GM06990 (cell line): ENCODE results near the gene PGBD1.

Experiments
- DNase-seq: peaks from one replicate; pipeline ENCODE4 v3.0.0-alpha.2; 2011; ENCODE audit not compliant: insufficient read length; ENCODE audit errors: extremely low read depth
- H3K27me3 ChIP-seq: replicated peaks from 2 replicates; pipeline ENCODE4 v1.6.0; 2011; ENCODE audit warnings: low read length; ENCODE audit not compliant: control insufficient read depth, insufficient read depth
- H3K36me3 ChIP-seq: 2 replicates; pipeline ENCODE4 v1.5.1; 2011; ENCODE audit warnings: low read length; ENCODE audit not compliant: control insufficient read depth, insufficient read depth
- H3K4me3 ChIP-seq: replicated peaks from 2 replicates; pipeline ENCODE4 v1.5.1; 2011; ENCODE audit warnings: low read depth, mild to moderate bottlenecking, control low read depth, low read length
- TF ChIP-seq, protein P1 (sequence below): IDR thresholded peaks from 2 replicates; pipeline ENCODE4 v1.5.1; 2011; ENCODE audit warnings: low read length, control low read depth, mild to moderate bottlenecking, inconsistent platforms; ENCODE audit not compliant: insufficient read depth, poor library complexity, severe bottlenecking

The PGBD1 gene

DNA sequence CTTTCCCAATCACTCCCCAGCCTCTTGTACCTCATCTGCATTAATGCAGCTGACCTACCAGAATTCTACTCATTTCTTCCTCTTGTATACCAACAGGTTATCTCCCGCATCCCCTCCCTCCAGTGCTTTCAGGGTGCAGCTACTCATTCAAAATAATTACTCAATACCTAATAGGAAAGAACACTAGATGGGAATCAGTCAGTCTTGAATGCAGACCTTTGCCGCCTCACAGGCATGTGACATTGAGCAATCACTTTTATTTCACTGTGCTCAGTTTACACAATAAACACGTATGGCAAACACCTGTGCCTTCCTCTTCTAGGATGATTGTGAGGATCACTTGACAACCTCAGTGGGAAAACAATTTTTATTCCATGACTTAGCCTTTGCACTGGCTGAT is 41.3 kb downstream of the PGBD1 start:
- TF ChIP-seq, protein P1, sequence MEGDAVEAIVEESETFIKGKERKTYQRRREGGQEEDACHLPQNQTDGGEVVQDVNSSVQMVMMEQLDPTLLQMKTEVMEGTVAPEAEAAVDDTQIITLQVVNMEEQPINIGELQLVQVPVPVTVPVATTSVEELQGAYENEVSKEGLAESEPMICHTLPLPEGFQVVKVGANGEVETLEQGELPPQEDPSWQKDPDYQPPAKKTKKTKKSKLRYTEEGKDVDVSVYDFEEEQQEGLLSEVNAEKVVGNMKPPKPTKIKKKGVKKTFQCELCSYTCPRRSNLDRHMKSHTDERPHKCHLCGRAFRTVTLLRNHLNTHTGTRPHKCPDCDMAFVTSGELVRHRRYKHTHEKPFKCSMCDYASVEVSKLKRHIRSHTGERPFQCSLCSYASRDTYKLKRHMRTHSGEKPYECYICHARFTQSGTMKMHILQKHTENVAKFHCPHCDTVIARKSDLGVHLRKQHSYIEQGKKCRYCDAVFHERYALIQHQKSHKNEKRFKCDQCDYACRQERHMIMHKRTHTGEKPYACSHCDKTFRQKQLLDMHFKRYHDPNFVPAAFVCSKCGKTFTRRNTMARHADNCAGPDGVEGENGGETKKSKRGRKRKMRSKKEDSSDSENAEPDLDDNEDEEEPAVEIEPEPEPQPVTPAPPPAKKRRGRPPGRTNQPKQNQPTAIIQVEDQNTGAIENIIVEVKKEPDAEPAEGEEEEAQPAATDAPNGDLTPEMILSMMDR, result no peak
- no peak for DNase-seq
- Histone ChIP-seq H3K4me3 (no peak overlapping the region), H3K27me3 (no peaks in the 10 kb centered on the region), H3K36me3 (peaks cover 3% of the 10 kb centered on the region; the same call in 1 of the 2 replicates)

GRCh38 chr6:28323813-28324424 is 42.5 kb downstream of the PGBD1 start:
- no peak overlapping the region for H3K4me3 ChIP-seq
- peaks cover 3% of the 10 kb centered on the region; the same call in 1 of the 2 replicates for H3K36me3 ChIP-seq
- TF ChIP-seq, protein P1, result no peak

DNA sequence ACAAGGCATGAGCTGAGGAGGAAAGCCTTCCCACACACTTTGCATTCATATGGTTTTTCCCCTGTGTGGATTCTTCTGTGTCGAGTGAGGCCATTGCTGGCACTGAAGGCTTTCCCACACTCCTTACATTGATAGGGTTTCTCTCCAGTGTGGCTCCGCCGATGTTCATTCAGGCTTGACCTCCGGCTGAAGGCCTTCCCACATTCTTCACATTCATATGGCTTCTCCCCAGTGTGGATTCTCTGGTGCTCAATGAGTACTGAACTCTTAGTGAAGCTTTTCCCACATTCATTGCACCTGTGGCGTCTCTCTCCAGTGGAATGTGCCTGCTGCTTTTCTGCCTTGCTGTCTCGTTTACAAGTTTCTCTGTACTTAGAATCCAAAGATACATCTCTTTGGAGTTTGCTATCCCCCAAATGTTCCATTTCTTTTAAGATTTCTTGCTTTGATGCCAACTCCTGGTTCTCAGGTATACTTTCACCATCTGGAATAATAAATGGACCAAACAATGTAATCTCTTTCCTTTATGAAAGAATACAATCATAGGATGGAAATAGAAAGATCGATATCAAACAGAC is 45.1 kb downstream of the PGBD1 start:
- DNase-seq, result no peak
- TF ChIP-seq, protein P1, result no peak
- H3K27me3 ChIP-seq, result no peaks in the 10 kb centered on the region
- no peak overlapping the region for H3K4me3 ChIP-seq
- H3K36me3 ChIP-seq, result peaks cover 3% of the 10 kb centered on the region; the same call in 1 of the 2 replicates

More at GRCh38 chr6:28323813-28324424, 42.5 kb downstream of the PGBD1 start:
- no peaks in the 10 kb centered on the region for H3K27me3 ChIP-seq
- DNase-seq, result no peak

GRCh38 chr6:28330041-28330440 is 48.7 kb downstream of the PGBD1 start:
- peaks cover 3% of the 10 kb centered on the region; the same call in 1 of the 2 replicates for H3K36me3 ChIP-seq
- no peak for DNase-seq
- TF ChIP-seq, protein P1, result no peak
- no peaks in the 10 kb centered on the region for H3K27me3 ChIP-seq
- H3K4me3 ChIP-seq, result no peak overlapping the region

DNA sequence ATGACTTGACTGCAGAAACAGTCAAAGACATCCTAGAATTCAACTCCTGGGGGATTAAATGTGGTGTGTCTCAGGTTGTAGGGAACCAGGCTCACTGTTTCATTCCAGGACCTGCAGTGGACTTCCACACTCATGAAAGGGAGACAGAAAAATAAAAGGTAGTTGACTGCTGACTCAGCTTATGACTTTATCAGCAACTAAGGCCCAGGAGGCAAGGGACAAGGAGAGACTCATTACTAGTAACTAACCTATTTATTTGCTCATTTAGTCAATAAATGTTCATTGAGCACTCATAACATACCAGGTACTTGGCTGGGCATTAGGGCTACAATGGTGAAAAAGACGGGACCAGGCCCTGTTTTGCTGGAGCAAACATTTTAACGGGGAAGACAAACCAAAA is 51.7 kb downstream of the PGBD1 start:
- TF ChIP-seq, protein P1, result no peak
- no peak overlapping the region for H3K4me3 ChIP-seq
- H3K36me3 ChIP-seq, result no peaks in the 10 kb centered on the region
- no peaks in the 10 kb centered on the region for H3K27me3 ChIP-seq
- DNase-seq, result no peak

- TF ChIP-seq, protein P1, result no peak
- Histone ChIP-seq H3K27me3 (no peaks in the 10 kb centered on the region), H3K36me3 (no peaks in the 10 kb centered on the region), H3K4me3 (no peak overlapping the region)
- no peak for DNase-seq
These were observed 52.2 kb downstream of the PGBD1 start for GRCh38 chr6:28333599-28334018.
